HG02884 (cell line): ENCODE data around the gene TIA1.

Source experiments
- ATAC-seq: cut with Tn5 transposase; IDR thresholded peaks from one replicate; pipeline ENCODE4 v1.9.1; 2021; ENCODE audit warnings: mild to moderate bottlenecking, moderate library complexity; ENCODE audit not compliant: unreplicated experiment

Gene TIA1

GRCh38 chr2:70161069-70161534 is 87.3 kb downstream of the TIA1 start:
- peak; percentile 82 for ATAC-seq

- ATAC-seq, result no peak
Measured at GRCh38 chr2:70160545-70160944, 87.9 kb downstream of the TIA1 start.
